Stimulated activated naive CD4-positive, alpha-beta T cell treated with Interleukin-2 at 50 U/mL for 16 hours (primary cell): ENCODE data around the gene TTC23L.
"Not testable (repeated sequence)": the region's sequence is repeated elsewhere in the genome, so short reads cannot be mapped to it uniquely, and the experiment has no call there.

Experiments used
- DNase-seq: peaks from one replicate; lab custom pipeline; 2025; lab: John Stamatoyannopoulos, UW

The TTC23L gene, protein sequence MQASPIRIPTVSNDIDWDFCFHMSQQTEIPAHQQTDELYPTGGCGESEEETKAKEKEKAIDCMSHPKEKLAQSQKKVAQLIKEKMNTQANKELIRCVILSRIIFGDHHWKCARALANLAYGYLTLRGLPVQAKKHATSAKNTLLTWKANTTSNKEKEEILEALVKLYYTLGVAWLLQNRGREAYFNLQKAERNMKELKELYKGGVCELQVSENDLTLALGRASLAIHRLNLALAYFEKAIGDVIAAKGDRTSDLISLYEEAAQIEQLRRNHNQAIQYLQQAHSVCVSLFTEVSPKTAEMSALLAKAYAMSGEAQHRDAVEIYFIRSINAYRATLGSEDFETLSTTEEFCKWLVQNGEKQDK

DNA sequence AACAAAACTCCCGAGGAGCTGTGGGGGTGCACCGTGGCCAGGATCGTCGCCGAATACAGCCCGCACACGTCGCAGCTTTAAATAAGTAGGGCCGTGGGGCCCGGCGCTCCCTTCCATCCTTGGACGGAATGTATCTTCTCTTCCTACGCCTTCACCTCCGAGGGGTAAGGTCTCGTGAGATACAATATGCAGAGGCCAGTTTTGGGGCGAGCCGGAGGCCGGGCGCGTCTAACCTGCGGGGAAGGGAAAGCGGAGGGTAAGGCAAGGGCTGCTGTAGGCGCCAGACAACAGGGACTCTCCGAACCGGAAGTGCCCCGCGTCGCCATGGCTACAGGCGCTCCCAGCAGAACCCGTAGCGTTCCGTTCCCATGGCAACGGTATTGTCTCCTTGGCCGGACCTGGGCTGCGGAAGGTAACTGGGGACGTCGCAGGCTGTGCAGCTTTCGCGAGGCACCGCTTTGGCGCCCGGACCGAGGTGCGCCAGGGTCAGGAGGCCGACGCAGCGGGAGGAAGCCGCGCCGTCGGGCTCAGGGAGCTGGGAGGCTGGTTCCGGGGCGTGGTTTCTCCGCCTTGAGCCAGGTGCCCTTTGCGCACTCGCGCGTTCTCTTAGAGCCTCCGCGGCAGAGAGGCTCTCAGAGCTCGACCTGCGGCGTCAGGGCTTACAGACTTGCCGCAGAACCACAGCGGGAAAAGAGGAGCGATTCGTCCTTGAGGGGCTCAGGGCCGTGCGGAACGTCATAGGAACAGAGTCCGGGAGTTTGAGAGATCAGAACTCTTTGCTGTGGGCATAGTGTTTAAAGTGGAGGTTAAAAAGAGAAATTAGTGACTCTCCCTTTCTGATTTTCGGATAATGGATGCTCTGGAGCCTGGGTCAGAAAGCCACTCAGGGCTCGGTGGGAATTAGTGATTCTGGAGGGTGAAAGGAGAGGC, at the start of gene TTC23L:
TTC23L (plus strand) TSS at position 380 of the 930 bp plus-strand sequence. CDS start 1,508 bp downstream, outside the sequence.
- DNase-seq: peak; percentile 93

DNA sequence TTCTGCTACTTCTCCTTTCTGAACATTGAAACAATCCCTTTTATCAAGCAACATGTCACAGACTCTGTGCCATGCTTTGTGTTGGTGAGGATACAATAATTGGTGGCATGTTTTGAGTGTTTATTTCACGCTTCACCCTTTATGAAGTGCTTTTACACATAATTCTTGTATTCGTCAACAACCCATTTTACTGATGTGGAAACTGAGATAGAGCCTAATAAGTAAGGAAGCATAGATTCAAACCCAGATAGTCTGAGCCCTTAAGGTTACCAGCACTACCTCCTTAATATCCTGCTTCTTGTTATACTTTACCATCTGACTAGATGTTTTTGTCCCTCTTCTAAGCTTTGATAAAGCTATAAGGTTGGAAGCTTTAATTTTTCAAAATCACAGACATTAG, 49.3 kb upstream of the TTC23L start:
- no peak for DNase-seq

DNA sequence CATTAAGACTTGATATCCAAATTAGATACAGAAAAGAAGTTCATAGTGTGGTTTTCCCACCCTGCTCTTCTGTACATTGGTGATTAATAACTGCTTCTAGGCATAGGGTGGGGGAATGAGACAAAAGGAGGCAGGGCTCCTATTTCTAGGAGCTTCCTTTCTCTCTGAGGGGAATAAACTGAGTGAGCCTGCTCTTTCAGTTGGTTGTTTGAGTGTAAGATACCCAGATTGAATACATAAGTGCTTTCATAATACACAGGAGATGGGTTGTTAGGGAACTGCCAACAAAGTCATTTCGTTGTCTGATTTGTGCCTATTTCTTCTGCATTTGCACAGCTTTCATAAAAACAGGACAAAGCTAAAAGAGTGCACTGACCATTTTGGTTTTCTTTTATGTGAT, 48.9 kb upstream of the TTC23L start:
- DNase-seq: no peak

DNA sequence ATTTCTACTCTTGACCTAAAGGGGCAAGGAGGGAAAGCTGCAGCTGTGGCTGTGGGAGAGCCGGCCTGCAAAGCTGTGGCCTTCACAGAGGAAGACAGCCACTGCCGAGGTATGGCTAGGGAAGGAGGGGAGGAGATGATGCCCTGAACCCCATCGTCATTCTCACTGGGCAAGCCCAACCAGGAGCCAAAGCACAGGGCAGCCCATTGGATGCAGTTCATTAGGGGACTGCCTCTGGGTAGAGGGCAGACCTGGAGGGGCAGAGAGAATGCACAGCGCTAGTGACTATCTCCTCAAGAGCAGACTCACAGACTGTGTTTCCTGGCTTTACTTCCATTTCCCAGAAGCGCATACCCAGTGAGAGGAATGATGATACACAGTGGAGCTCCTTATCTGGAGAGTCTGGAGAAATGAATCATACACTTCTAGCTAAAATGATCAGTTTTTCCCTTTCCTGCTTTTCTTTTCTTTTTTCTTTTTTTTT, 47.2 kb upstream of the TTC23L start:
- DNase-seq: no peak

DNA sequence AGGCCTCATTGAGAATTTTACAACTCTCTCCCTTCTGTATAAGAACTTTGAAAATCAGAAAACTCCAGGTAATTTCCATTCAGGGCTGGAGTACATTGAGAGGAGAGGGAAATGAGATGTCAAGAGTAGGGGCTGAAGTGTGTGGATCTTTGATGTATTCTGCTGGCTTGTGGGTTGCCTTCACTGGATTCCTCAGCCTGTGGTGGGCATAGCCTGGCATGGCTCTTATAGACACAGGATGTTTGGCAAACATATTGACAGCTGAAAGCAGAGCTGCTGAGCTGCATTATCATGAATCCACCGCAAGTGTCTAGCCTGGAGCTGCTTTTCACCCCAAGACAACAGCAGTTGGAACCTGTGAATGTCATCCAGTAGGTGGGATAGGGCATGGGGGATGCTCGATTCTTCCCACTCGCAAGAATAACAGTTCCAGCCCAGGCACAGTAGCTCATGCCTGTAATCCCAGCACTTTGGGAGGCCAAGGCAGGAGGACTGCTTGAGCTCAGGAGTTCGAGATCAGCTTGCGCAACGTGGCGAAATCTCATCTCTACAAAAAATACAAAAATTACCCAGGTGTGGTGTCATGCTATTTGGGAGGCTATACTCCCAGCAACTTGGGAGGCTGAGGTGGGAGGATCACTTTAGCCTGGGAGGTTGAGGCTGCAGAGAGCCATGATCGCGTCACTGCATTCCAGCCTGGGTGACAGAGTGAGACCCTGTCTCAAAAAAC, 36.0 kb upstream of the TTC23L start:
- DNase-seq: no peak

DNA sequence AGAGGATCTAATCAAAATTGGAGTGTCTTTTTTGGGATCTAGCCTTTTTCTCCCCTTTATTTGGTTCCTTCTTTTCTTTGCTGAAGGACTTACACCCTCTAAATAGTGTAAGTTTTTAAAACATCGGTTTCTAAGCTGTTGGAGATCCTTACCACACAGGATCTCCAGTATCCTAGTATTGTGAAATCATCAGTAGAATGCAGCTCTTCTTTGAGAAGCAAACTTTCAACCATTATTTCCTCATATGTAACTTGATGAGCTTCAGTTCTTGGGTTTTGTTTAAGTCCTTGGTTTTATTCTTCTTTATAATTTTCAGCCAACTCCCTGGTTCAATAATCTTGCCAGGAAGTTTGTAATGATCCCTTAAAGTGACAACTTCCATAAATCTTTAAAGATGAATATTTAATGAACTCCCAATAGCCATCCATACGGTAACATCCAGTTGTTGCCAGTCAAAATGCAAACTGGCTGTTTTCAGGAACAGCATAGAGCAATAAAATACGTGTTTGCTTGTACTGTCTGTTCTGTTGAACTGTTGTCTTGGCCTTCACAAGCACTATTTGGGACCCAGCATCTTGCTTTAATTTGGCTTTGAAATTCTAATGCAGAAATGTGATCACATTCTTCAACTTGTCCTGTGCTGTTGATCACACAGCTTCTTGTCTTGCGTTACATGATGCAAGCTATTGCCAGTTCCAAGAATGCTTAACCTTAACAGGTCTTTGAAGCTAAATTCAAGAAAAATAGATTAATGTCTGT, 34.8 kb upstream of the TTC23L start:
- DNase-seq: no peak

DNA sequence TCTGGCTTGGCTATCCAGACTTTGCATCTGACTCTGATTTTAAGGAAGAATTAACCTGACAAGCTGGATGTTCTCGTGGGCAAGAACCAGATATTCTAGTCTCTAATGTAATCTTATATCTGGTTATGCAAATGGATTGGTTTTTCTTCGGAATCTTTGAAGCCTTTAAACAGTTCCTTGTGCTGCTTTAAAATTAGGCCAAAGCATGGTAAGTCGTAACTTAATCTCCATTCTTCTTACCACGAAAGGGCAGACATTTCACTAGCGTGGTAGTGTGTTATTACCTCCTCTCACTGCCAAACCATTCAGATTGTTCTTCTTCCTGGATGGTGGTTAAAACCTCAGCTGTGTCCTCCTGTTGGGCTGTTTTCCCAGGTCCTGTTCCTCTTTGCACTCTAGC, 34.1 kb upstream of the TTC23L start:
- no peak for DNase-seq

DNA sequence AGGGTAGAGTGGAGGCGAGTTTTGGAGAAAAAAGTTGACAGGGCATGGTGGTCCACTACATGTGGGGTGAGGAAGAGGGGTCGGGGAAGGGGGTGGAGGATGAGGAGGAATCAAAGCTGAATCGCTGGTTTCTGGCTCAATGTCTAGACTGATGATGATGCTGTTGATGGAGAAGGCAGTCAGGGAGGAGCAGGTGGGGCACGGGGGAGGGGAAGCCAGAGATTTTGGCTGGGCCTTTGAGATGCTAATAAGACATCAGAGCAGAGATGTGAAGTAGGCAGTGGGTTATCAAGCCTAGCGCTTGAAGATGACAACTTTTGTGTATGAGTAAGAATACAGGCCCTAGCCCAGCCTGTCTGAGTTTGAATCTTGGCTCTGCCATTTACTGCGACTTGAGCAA, 32.4 kb upstream of the TTC23L start:
- no peak for DNase-seq

DNA sequence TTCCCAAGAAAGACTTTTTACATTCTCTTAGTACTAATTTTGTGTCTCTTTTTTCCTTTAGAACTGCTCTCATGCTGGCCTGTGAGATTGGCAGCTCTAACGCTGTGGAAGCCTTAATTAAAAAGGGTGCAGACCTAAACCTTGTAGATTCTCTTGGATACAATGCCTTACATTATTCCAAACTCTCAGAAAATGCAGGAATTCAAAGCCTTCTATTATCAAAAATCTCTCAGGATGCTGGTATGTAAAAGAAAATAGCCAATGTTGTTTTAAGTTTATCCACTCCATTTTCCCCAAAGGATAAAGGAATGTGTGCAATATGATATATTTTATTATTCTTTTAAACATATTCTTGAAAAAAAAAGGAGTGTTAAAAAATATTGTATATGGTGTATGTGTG, 27.3 kb upstream of the TTC23L start:
- no peak for DNase-seq

DNA sequence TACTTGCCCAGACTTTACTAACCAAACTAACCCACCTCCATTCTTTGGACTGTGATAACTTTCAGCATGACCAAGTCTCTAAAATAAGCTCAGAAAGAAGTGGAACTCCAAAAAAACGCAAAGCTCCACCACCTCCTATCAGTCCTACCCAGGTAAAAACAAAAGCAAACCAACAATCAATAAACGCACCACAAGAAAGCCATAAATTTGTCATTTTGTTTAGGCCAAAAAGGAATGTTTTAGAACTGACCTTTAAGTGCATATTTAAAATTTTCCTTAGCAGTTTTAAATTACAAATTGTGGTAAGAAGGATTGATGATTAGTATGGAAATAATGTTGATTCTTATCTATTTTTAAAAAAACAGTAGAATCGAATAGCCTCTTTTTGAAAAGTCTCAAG, 25.5 kb upstream of the TTC23L start:
- DNase-seq: no peak

DNA sequence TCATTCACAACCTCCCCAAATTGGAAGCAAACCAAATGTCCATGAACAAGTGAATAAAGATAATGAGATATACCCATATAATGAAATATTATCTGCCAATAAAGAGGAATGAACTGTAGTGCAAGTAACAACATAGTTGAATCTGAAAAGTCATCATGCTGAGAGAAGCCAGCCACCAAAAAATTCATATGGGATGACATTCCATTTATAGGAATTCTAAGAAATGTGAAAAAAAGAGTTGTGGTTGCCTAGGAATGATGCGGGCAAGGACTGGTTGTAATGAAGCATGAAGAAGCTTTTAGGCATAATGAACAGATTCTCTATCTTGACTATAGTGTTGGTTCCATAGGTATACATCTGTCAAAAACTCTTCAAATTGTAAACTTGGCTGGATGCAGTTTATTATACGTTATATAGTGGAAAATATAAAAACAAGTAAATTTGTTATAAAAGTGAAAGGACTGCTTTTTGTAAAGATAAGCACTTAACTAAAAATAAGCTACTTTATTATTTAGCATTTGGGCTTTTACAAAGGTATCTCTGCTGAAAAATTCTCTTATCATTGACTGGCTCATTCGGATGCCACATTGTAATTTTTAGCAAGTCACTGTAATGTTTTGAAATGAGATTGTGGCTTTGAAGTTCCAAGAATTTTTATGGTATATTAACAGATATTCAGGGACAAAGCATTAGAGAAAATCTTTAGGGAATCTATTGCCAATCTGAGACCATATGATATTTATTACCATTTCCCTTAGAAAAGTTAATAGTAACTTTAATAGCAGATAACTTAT, 21.2 kb upstream of the TTC23L start:
- no peak for DNase-seq

DNA sequence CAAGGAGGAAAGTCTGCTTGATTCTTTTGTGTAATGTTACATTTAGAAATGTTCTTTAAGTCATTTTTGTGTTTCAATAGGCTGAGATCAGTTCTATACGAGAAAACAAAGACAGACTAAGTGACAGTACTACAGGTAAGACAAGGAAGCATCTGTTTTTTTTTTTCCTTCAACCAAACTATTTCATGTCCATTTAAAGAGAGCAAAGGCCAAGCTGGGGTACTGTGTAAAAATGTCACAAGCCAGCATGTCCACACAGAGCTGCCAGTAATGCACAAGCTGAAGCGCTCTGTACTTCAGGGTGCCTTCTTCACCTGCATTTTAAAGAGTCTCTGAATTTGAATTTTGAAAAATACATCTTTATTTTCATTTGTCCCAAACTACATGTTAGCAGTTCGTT, 20.2 kb upstream of the TTC23L start:
- DNase-seq: no peak

DNA sequence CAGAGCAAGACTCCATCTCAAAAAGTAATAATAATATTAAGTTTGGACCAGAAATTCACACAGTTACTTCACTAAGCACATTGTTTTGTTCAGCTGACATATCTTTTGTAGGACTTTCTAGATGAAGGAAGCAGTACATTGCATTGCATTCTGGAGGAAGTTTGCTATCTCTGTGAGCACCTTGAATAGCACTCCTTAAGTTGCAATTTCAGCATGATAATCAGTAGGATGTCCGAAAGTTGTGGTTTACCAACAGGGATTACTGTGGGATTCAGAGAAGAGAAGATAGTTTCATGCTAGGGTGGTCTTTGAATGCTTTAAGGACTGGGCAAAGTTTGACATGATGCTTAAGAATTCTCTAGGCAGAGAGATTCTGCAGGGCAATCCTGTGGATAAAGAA, 18.4 kb upstream of the TTC23L start:
- no peak for DNase-seq

DNA sequence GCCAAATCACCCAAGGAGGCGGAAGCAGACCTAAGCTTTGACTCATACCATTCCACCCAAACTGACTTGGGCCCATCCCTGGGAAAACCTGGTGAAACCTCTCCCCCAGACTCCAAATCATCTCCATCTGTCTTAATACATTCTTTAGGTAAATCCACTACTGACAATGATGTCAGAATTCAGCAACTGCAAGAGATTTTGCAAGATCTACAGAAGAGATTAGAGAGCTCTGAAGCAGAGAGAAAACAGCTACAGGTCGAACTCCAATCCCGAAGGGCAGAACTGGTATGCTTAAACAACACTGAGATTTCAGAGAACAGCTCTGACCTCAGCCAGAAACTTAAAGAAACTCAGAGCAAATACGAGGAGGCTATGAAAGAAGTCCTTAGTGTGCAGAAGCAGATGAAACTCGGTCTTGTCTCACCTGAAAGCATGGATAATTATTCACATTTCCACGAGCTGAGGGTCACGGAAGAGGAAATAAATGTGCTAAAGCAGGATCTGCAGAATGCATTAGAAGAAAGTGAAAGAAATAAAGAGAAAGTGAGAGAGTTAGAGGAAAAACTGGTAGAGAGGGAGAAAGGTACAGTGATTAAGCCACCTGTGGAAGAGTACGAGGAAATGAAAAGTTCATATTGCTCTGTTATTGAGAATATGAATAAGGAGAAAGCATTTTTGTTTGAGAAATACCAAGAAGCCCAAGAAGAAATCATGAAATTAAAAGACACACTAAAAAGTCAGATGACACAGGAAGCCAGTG, 15.8 kb upstream of the TTC23L start:
- no peak for DNase-seq

DNA sequence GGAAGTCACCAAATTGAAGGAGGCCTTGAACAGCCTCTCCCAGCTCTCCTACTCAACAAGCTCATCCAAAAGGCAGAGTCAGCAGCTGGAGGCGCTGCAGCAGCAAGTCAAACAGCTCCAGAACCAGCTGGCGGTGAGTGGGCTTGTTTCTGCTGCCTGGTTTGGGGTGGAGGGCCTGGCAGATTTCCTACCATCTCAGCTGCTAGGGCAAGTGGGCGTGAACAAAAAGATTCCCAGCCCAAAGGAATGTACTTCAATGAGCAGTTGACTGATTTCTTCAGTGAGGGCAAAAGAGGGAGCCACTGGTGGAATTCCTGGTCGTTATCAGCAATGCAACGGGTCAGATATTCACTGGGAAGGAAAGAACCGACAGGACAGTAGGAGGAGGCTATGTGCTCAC, 12.6 kb upstream of the TTC23L start:
- no peak for DNase-seq

DNA sequence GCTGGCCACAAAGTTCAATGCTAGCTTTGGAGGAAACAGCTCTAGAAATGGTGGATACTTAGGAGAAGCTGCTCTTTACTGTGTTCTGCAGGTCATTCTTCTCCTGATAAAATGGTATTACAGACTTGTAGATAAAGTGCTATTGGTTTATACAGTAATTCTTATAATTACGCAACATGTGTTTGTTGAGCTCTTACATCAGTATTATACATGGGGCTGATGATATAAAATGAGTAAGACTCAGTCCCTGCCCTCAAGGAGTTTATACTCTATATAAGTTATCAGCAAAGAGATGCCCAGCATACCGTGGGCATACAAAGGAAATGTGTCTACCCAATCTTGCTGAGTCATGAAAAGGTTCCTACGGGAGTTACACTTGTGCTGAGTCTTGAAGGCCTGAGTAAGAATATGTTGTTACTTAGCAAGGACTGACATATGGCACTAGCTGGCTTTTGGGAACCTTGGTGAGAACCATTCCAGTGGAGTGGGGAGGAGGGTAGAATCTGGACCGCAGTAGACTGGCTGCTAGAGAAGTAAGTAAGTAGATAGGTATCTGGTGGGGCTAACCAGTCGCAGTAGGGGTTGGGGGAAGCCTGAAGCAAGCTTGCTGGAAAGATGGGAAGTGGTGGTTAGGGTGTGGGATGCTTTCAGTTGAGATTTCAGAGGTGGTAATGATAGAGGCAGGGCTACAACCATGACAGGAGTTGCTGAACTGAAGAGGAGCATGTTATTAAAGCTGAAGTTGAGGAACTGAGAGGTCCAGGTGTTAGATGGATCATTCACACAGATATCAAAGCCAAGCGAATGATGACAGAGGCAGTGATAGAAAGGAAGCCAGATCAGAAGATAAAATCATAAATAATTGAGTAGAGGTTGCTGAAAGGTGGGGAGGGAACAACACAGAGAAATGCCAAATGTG, 11.1 kb upstream of the TTC23L start:
- DNase-seq: no peak

DNA sequence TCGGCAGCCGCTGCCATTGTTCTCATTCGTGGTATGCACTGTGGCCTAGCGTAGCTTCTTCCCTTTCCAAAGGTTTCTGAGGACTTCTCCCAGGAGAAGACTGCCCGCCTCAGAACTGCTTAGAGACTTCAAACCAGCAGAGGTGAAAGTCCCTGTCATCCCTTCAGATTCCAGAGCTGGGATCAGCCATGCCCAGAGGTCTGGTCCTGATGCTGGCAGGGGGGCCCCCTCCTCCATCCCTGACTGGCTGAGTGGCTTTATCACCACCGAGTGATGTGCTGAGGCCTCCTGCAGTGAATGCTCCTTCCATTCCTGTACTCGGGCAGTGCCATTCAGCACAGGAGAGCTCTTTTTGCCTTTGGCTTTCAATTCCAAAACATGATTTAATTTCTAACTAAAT, 8.1 kb upstream of the TTC23L start:
- not testable (repeated sequence) for DNase-seq

DNA sequence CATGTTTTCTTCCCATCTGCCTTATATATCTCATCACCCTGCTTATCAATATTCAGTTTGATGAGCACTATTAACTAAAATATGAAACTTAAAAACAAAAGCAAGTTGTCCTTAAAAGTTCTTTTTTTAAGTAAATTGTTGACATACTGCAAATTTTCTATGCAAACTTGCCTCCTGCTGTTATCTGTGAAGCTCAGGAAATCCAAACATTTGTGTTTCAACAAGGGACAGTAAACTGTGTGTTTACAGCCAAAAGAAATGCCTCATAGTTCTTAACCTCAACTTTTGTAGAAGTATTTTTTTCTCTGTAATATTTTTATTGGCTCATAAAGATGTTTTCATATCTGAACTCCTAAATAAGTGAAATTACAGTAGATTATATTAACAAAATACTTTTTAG, 7.7 kb upstream of the TTC23L start:
- no peak for DNase-seq

DNA sequence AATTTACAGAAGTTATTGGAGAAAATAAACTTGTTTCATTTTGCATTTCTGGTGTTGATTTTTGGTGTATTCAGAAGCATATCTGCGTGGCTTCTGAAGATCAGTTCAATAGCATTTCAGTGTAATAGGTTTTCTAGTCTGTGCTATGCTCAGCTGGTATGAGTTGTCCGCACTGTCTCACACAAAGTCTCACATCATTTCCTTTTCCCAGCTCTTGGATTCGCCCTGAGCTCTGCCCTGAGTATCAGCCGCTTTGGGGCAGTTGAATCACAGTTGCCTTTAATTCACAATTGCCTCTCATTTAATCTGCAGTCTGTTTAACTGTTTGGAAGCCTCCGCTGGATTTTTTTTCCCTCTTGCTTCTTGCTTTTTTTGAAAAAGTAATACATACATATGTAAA, 6.4 kb upstream of the TTC23L start:
- DNase-seq: no peak
